ENCODE measurements around the gene HPCAL4.

The HPCAL4 gene

GRCh38 chr1:39700348-39700747 lies 9.1 kb upstream of the HPCAL4 start:
- DNase-seq: no peak

GRCh38 chr1:39699419-39699818 lies 8.2 kb upstream of the HPCAL4 start:
- no peak for DNase-seq

- no peak for DNase-seq
These were observed 7.3 kb upstream of the HPCAL4 start for GRCh38 chr1:39698568-39698967.

GRCh38 chr1:39696448-39696847 lies 5.2 kb upstream of the HPCAL4 start:
- no peak for DNase-seq

GRCh38 chr1:39695016-39695415 lies 3.8 kb upstream of the HPCAL4 start:
- DNase-seq: no peak

GRCh38 chr1:39694026-39694425 lies 2.8 kb upstream of the HPCAL4 start:
- no peak for DNase-seq

- DNase-seq: peak; percentile 52
These were observed 1.2 kb upstream of the HPCAL4 start for GRCh38 chr1:39692152-39693074.

- DNase-seq: no peak
These were observed 345 bp downstream of the HPCAL4 start for GRCh38 chr1:39690794-39691382.

- no peak for DNase-seq
These were observed 1.0 kb downstream of the HPCAL4 start for GRCh38 chr1:39690225-39690624.

GRCh38 chr1:39689635-39690034 lies 1.6 kb downstream of the HPCAL4 start:
- no peak for DNase-seq

- DNase-seq: no peak
These were observed 2.0 kb downstream of the HPCAL4 start for GRCh38 chr1:39689214-39689613.

- DNase-seq: no peak
These were observed 2.5 kb downstream of the HPCAL4 start for GRCh38 chr1:39688706-39689105.

- DNase-seq: no peak
These were observed 4.0 kb downstream of the HPCAL4 start for GRCh38 chr1:39687243-39687642.

- no peak for DNase-seq
These were observed 6.2 kb downstream of the HPCAL4 start for GRCh38 chr1:39685071-39685470.

- no peak for DNase-seq
These were observed 6.9 kb downstream of the HPCAL4 start for GRCh38 chr1:39684313-39684664.

GRCh38 chr1:39683591-39684312 lies 7.5 kb downstream of the HPCAL4 start:
- DNase-seq: no peak

- no peak for DNase-seq
These were observed 9.2 kb downstream of the HPCAL4 start for GRCh38 chr1:39681999-39682398.

- DNase-seq: no peak
These were observed 9.9 kb downstream of the HPCAL4 start for GRCh38 chr1:39681294-39681693.

GRCh38 chr1:39680751-39681150 lies 10.5 kb downstream of the HPCAL4 start:
- no peak for DNase-seq

- DNase-seq: no peak
These were observed 11.4 kb downstream of the HPCAL4 start for GRCh38 chr1:39679821-39680220.

- DNase-seq: no peak
These were observed 12.3 kb downstream of the HPCAL4 start for GRCh38 chr1:39678889-39679288.

GRCh38 chr1:39677645-39678044 lies 13.6 kb downstream of the HPCAL4 start:
- DNase-seq: no peak

- DNase-seq: no peak
These were observed 14.2 kb downstream of the HPCAL4 start for GRCh38 chr1:39676948-39677548.

Data from NCI-H146 (cell line).